ENCODE results near the gene ESYT2. TPM values are rescaled to one million over a fixed set of nuclear protein-coding genes. Genes with fewer than 3 reads are reported as not detected.

The ESYT2 gene
- total RNA-seq, 1 donor from 2014 or later, result 226 TPM

- peak; percentile 56 for DNase-seq (ENCODE audit: low read depth)
These were observed 133.4 kb downstream of the ESYT2 start for GRCh38 chr7:158695726-158696452.

GRCh38 chr7:158695056-158695455, 134.3 kb downstream of the ESYT2 start:
- DNase-seq (ENCODE audit: low read depth), result no peak

- no peak for DNase-seq (ENCODE audit: low read depth)
These were observed 134.7 kb downstream of the ESYT2 start for GRCh38 chr7:158694650-158695049.

GRCh38 chr7:158689488-158689887, 139.8 kb downstream of the ESYT2 start:
- no peak for DNase-seq (ENCODE audit: low read depth)

- no peak for DNase-seq (ENCODE audit: low read depth)
These were observed 141.9 kb downstream of the ESYT2 start for GRCh38 chr7:158687406-158687805.

GRCh38 chr7:158685693-158686092, 143.6 kb downstream of the ESYT2 start:
- peak; percentile 40 for DNase-seq (ENCODE audit: low read depth)

- DNase-seq (ENCODE audit: low read depth), result no peak
These were observed 145.0 kb downstream of the ESYT2 start for GRCh38 chr7:158684329-158684728.

GRCh38 chr7:158683541-158683940, 145.8 kb downstream of the ESYT2 start:
- DNase-seq (ENCODE audit: low read depth), result no peak

- no peak for DNase-seq (ENCODE audit: low read depth)
These were observed 146.9 kb downstream of the ESYT2 start for GRCh38 chr7:158682456-158682855.

Other genes starting within 250 kb of the ESYT2 start
- gene PTPRN2, start 241.7 kb downstream of the ESYT2 start, total RNA-seq, result 0.35 and 1.2 TPM in 2 replicates
- 6.1 and 17.5 TPM in 2 replicates for gene NCAPG2, start 124.7 kb downstream of the ESYT2 start, total RNA-seq
- 4.2 and 17.5 TPM in 2 replicates for gene DYNC2I1, start 27.0 kb upstream of the ESYT2 start, total RNA-seq

All from renal cortical epithelial cell (primary cell).